SU-DHL-6 (cell line): Measurements from ENCODE around the gene FBXO47.
"Not testable (repeated sequence)": the region's sequence is repeated elsewhere in the genome, so short reads cannot be mapped to it uniquely, and the experiment has no call there.

Source experiments
- CTCF ChIP-seq: fragments of 200-600 bp; sonication (generic); IDR thresholded peaks from one replicate; pipeline ENCODE4 v1.5.1; 2017; ENCODE audit warnings: antibody characterized with exemption, mild to moderate bottlenecking, low read length, moderate library complexity; ENCODE audit not compliant: insufficient read depth, poor library complexity, severe bottlenecking
- EZH2phosphoT487 ChIP-seq: fragments of 200-600 bp; sonication (generic), shearing (Covaris generic); conservative IDR thresholded peaks from 2 replicates; pipeline ENCODE4 v1.6.1; 2018; ENCODE audit warnings: mild to moderate bottlenecking, antibody characterized with exemption, low read length, moderate library complexity, mixed read lengths

GRCh38 chr17:38911731-38912081 lies 55.5 kb downstream of the FBXO47 start:
- not testable (repeated sequence) for TF ChIP-seq CTCF, EZH2phosphoT487
